Peyer's patch (tissue), 4 donors: ENCODE measurements around the gene GTF2F2. TPM values are rescaled to one million over a fixed set of nuclear protein-coding genes. Genes with fewer than 3 reads are reported as not detected.

Experiments used
- DNase-seq, 3 donors: peaks; one replicate each; pipeline ENCODE4 v3.0.0-alpha.2; 2017 to 2019
- H3K27ac ChIP-seq, 4 donors: fragments of 200-600 bp; sonication (generic); one replicate each; pipeline ENCODE4 v1.5.1; 2016 to 2019
- H3K27me3 ChIP-seq, 2 donors: fragments of 200-600 bp; sonication (generic); one replicate each; pipeline ENCODE4 v1.5.1; 2019
- H3K36me3 ChIP-seq, 3 donors: fragments of 200-600 bp; sonication (generic); one replicate each; pipeline ENCODE4 v1.5.1; 2016 to 2019
- H3K4me1 ChIP-seq, 4 donors: fragments of 200-600 bp; sonication (generic); one replicate each; pipeline ENCODE4 v1.5.1; 2016 to 2019
- H3K4me3 ChIP-seq, 4 donors: fragments of 200-600 bp; sonication (generic); 1 replicate in 3 of 4; 2 replicates in 1 of 4; pipeline ENCODE4 v1.5.1; 2016 to 2019; ENCODE audit warnings: mild to moderate bottlenecking in 1 of 4
- H3K9me3 ChIP-seq, 4 donors: fragments of 200-600 bp; sonication (generic); one replicate each; pipeline ENCODE4 v1.5.1; 2016 to 2019; ENCODE audit warnings: mild to moderate bottlenecking in 1 of 4
- CTCF ChIP-seq, 6 experiments: fragments of 450-650 bp in 4 of 6; fragments of 200-600 bp in 2 of 6; sonication (generic) in 1 of 6; IDR thresholded peaks; one replicate each; pipeline ENCODE4 v1.5.1; 2017 to 2019; ENCODE audit warnings: antibody characterized with exemption in 6 of 6, mild to moderate bottlenecking in 3 of 6, moderate library complexity in 1 of 6
- POLR2A ChIP-seq, 2 donors: fragments of 450-650 bp; IDR thresholded peaks; one replicate each; pipeline ENCODE4 v1.5.1; 2017; ENCODE audit warnings: antibody characterized with exemption in 2 of 2, mild to moderate bottlenecking in 2 of 2, moderate library complexity in 2 of 2
- total RNA-seq, 4 donors: library from RNA; depleted of rRNA; stranded (reverse); fragments of >200 nt; gene quantifications; one replicate each; pipeline ENCODE4 v1.1.0, GENCODE V29; 2016

Gene GTF2F2
- total RNA-seq, 4 donors from 2014 or later: 8.2 to 14.0 (median 12.4) TPM

GRCh38 chr13:45178349-45179162 is 58.2 kb downstream of the GTF2F2 start:
- H3K9me3 ChIP-seq: no peaks in the 10 kb centered on the region
- peaks cover 0 to 13% (median 0%) of the 10 kb centered on the region in 4 donors for H3K4me1 ChIP-seq
- no peak for DNase-seq
- TF ChIP-seq CTCF (IDR thresholded peaks at IDR 0.05): no peak
- no peaks in the 10 kb centered on the region for H3K36me3 ChIP-seq
- no peak overlapping the region for H3K27ac ChIP-seq
- H3K4me3 ChIP-seq: no peak overlapping the region
- H3K27me3 ChIP-seq: no peaks in the 10 kb centered on the region

DNA sequence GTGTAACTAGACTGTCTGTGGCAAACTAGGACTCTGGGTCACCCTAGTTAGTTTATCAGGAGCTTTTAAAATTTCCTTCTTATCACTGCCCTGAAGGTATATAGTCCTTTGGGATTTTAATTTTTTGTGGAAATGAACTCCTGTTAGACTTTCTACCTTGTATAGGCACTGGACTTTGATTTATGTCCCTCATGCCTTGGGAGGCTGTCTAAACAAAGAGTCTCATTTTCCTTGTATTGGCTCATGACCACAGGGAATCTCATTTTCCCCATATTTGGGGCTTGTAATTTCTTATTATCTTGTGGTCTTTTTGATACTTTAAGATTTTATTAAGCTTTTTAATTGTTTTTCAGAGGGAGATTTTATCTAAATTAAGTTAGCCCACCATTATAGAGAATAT is 59.1 kb downstream of the GTF2F2 start:
- H3K9me3 ChIP-seq: no peaks in the 10 kb centered on the region
- H3K4me1 ChIP-seq: peaks cover 0 to 13% (median 0%) of the 10 kb centered on the region in 4 donors
- TF ChIP-seq CTCF (IDR thresholded peaks at IDR 0.05) (no peak), POLR2A (IDR thresholded peaks at IDR 0.05) (no peak)
- no peaks in the 10 kb centered on the region for H3K36me3 ChIP-seq
- DNase-seq: no peak
- H3K27me3 ChIP-seq: no peaks in the 10 kb centered on the region
- no peak overlapping the region for H3K27ac ChIP-seq
- no peak overlapping the region for H3K4me3 ChIP-seq

GRCh38 chr13:45180303-45180702 is 60.0 kb downstream of the GTF2F2 start:
- Histone ChIP-seq H3K36me3 (no peaks in the 10 kb centered on the region), H3K9me3 (no peaks in the 10 kb centered on the region), H3K4me1 (peaks cover 0 to 13% (median 0%) of the 10 kb centered on the region in 4 donors), H3K27ac (no peak overlapping the region), H3K4me3 (no peak overlapping the region), H3K27me3 (no peaks in the 10 kb centered on the region)
- DNase-seq: no peak
- TF ChIP-seq CTCF (IDR thresholded peaks at IDR 0.05): no peak
- TF ChIP-seq POLR2A (IDR thresholded peaks at IDR 0.05): no peak

- no peak for DNase-seq
- no peaks in the 10 kb centered on the region for H3K9me3 ChIP-seq
- H3K27me3 ChIP-seq: no peaks in the 10 kb centered on the region
- TF ChIP-seq CTCF (IDR thresholded peaks at IDR 0.05) (no peak), POLR2A (IDR thresholded peaks at IDR 0.05) (no peak)
- H3K27ac ChIP-seq: no peak overlapping the region
- H3K4me1 ChIP-seq: peaks cover 0 to 13% (median 0%) of the 10 kb centered on the region in 4 donors
- H3K4me3 ChIP-seq: no peak overlapping the region
- H3K36me3 ChIP-seq: no peaks in the 10 kb centered on the region
Observed at GRCh38 chr13:45180713-45181601, 60.6 kb downstream of the GTF2F2 start.

DNA sequence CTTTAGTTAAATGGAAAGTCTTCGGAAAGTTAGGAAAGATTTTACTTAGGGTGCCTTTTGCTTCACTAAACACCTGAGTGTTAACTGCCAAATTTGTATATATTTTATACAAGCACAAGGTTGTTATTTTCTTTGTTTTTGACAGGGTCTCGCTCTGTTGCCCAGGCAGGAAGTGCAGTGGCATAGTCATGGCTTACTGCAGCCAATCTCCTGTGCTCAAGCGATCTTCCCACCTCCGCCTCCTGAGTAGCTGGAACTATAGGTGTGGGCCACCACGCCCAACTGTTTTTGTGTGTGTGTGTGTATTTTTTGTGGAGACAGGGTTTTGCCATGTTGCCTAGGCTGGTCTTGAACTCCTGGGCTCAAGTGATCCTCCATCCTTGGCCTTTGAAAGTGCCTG is 64.4 kb downstream of the GTF2F2 start:
- DNase-seq: peak in 1 of 3 donors; percentile 20
- Histone ChIP-seq H3K36me3 (no peaks in the 10 kb centered on the region), H3K4me3 (no peak overlapping the region), H3K9me3 (no peaks in the 10 kb centered on the region), H3K27ac (no peak overlapping the region), H3K4me1 (peaks cover 0 to 1% (median 0%) of the 10 kb centered on the region in 4 donors), H3K27me3 (no peaks in the 10 kb centered on the region)
- TF ChIP-seq POLR2A (IDR thresholded peaks at IDR 0.05) (no peak), CTCF (IDR thresholded peaks at IDR 0.05) (no peak)
